Measurements from ENCODE around the gene TMEM151B. TPM values are rescaled to one million over a fixed set of nuclear protein-coding genes. Genes with fewer than 3 reads are reported as not detected.

Gene TMEM151B
- total and polyA plus RNA-seq, 10 of the 15 experiments (the other 5 are each of a cell fraction or from before 2014, with no cell fraction given) = 0.01 to 0.19 (median 0.05) TPM; not detected in 6

- RAD21 ChIA-PET (ENCODE audit: unreplicated experiment) = interaction anchor here (0.6 to 4.5 kb wide), 10 partner anchors 8 to 128 kb away, joined by 3 to 23 read pairs (median 3); no protein-coding TSS in a partner anchor
- H3K9ac ChIP-seq (ENCODE audit: control insufficient read depth, insufficient read depth, low read length) = peak overlapping the region; percentile 71; the same call in 1 of the 2 replicates
- POLR2A ChIA-PET = interaction anchor here (0.8 to 7.0 kb wide), 7 partner anchors 11 to 39 kb away, joined by 3 to 63 read pairs (median 4); partner anchors contain the start of gene HSP90AB1
- intact Hi-C loops (cut with micrococcal nuclease; ENCODE audit: unreplicated experiment) (no loop called here), in situ Hi-C loops (cut with MboI) (no loop called here)
- H3K4me3 ChIP-seq = peak overlapping the region; percentile 83; the same call in 1 of the 2 replicates
- no peaks in the 10 kb centered on the region for H3K27me3 ChIP-seq (replicated peaks in 1 of 2; ENCODE audit: control insufficient read depth in 2 of 2, insufficient read depth in 2 of 2, low read length in 1 of 2)
- H3K79me2 ChIP-seq (ENCODE audit: control insufficient read depth, insufficient read depth, low read length) = peaks cover 31% of the 10 kb centered on the region
- H3K9me3 ChIP-seq (replicated peaks; ENCODE audit: control insufficient read depth, insufficient read depth, low read length) = no peaks in the 10 kb centered on the region
- no peak for ATAC-seq
- peak overlapping the region; percentile 95 for H3K4me2 ChIP-seq (ENCODE audit: control insufficient read depth, insufficient read depth)
- H3K27ac ChIP-seq (ENCODE audit: control insufficient read depth, insufficient read depth) = no peak overlapping the region
- no peak for FAIRE-seq
- 94% methylated on average over 4 of the region's 4 CpGs for WGBS (ENCODE audit: insufficient coverage, insufficient replicate concordance, low lambda C conversion rate, missing lambda C conversion rate)
- no peak overlapping the region for H2AFZ ChIP-seq (ENCODE audit: control insufficient read depth, low read depth, low read length)
- H3K36me3 ChIP-seq (ENCODE audit: control insufficient read depth in 2 of 2, insufficient read depth in 2 of 2, low read length in 1 of 2) = peaks cover 0 to 6% of the 10 kb centered on the region in 2 experiments; a peak in 2 of 4 replicates
- no peak for TF ChIP-seq TBL1XR1 (IDR thresholded peaks at IDR 0.05; ENCODE audit: low read depth, low read length)
- SMC1A ChIA-PET (ENCODE audit: uncharacterized antibody, unreplicated experiment) = interaction anchor here (0.6 to 2.2 kb wide), 14 partner anchors 10 to 113 kb away, joined by 3 to 18 read pairs (median 6); no protein-coding TSS in a partner anchor
- no TSS peak for BruUV-seq (replicated peaks)
- no peak for DNase-seq (ENCODE audit: low read depth, low spot score)
- no peaks in the 10 kb centered on the region for H4K20me1 ChIP-seq (ENCODE audit: control insufficient read depth, insufficient read depth)
- peaks cover 22% of the 10 kb centered on the region for H3K4me1 ChIP-seq (ENCODE audit: control insufficient read depth, insufficient read depth, low read length)
- CTCF ChIA-PET = interaction anchor here (0.8 to 6.0 kb wide), 16 partner anchors 11 to 128 kb away, joined by 3 to 95 read pairs (median 6); partner anchors contain the start of gene HSP90AB1
Measured at GRCh38 chr6:44224965-44225305, 45.3 kb upstream of the TMEM151B start.

GRCh38 chr6:44225579-44226325 is 44.5 kb upstream of the TMEM151B start:
- no TSS peak for BruUV-seq (replicated peaks)
- peaks cover 31% of the 10 kb centered on the region for H3K79me2 ChIP-seq (ENCODE audit: control insufficient read depth, insufficient read depth, low read length)
- H3K36me3 ChIP-seq (ENCODE audit: control insufficient read depth in 2 of 2, insufficient read depth in 2 of 2, low read length in 1 of 2) = peaks cover 0 to 10% of the 10 kb centered on the region in 2 experiments; a peak in 2 of 4 replicates
- intact Hi-C loops (cut with micrococcal nuclease; ENCODE audit: unreplicated experiment) = no loop called here
- ATAC-seq (no peak), DNase-seq (ENCODE audit: low read depth, low spot score) (no peak), FAIRE-seq (no peak)
- H3K27me3 ChIP-seq (replicated peaks in 1 of 2; ENCODE audit: control insufficient read depth in 2 of 2, insufficient read depth in 2 of 2, low read length in 1 of 2) = no peaks in the 10 kb centered on the region
- POLR2A ChIA-PET = interaction anchor here (0.5 to 2.9 kb wide), 5 partner anchors 10 to 592 kb away, joined by 3 to 27 read pairs (median 4); no protein-coding TSS in a partner anchor
- SMC1A ChIA-PET (ENCODE audit: uncharacterized antibody, unreplicated experiment) = interaction anchor here (0.6 to 2.3 kb wide), 5 partner anchors 9 to 53 kb away, joined by 3 to 18 read pairs (median 6); no protein-coding TSS in a partner anchor
- CTCF ChIA-PET = interaction anchor here (1.5 to 6.0 kb wide), 6 partner anchors 11 to 52 kb away, joined by 4 to 95 read pairs (median 23); partner anchors contain the start of gene HSP90AB1
- in situ Hi-C loops (cut with MboI) = no loop called here
- H4K20me1 ChIP-seq (ENCODE audit: control insufficient read depth, insufficient read depth) = no peaks in the 10 kb centered on the region
- H3K4me1 ChIP-seq (ENCODE audit: control insufficient read depth, insufficient read depth, low read length) = peaks cover 22% of the 10 kb centered on the region
- H3K4me3 ChIP-seq = peak overlapping the region; percentile 83; the same call in 1 of the 2 replicates
- peak overlapping the region; percentile 17; the same call in 1 of the 2 replicates for H3K9ac ChIP-seq (ENCODE audit: control insufficient read depth, insufficient read depth, low read length)
- peak overlapping the region; percentile 56; the same call in 1 of the 2 replicates for H3K4me2 ChIP-seq (ENCODE audit: control insufficient read depth, insufficient read depth)
- H2AFZ ChIP-seq (ENCODE audit: control insufficient read depth, low read depth, low read length) = no peak overlapping the region
- no peak overlapping the region for H3K27ac ChIP-seq (ENCODE audit: control insufficient read depth, insufficient read depth)
- RAD21 ChIA-PET (ENCODE audit: unreplicated experiment) = interaction anchor here (3.0 to 4.5 kb wide), 2 partner anchors 9 to 53 kb away, joined by 21 to 23 read pairs; no protein-coding TSS in a partner anchor
- H3K9me3 ChIP-seq (replicated peaks; ENCODE audit: control insufficient read depth, insufficient read depth, low read length) = no peaks in the 10 kb centered on the region
- 89% methylated on average over 8 of the region's 8 CpGs for WGBS (ENCODE audit: insufficient coverage, insufficient replicate concordance, low lambda C conversion rate, missing lambda C conversion rate)
- TF ChIP-seq TAF1 (IDR thresholded peaks at IDR 0.05; ENCODE audit: borderline replicate concordance, low read depth, low read length) (no peak), ASH2L (IDR thresholded peaks at IDR 0.05; ENCODE audit: borderline replicate concordance, low read depth) (no peak), ZBTB11 (CRISPR knock-in tag; IDR thresholded peaks at IDR 0.05) (no peak)
- TF ChIP-seq, protein P1, sequence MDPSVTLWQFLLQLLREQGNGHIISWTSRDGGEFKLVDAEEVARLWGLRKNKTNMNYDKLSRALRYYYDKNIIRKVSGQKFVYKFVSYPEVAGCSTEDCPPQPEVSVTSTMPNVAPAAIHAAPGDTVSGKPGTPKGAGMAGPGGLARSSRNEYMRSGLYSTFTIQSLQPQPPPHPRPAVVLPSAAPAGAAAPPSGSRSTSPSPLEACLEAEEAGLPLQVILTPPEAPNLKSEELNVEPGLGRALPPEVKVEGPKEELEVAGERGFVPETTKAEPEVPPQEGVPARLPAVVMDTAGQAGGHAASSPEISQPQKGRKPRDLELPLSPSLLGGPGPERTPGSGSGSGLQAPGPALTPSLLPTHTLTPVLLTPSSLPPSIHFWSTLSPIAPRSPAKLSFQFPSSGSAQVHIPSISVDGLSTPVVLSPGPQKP (IDR thresholded peaks at IDR 0.05; ENCODE audit: low read depth, low read length) = no peak

Data from GM12878 (cell line).